GM12878 (cell line): ENCODE measurements around the gene GALNS. TPM values are rescaled to one million over a fixed set of nuclear protein-coding genes. Genes with fewer than 3 reads are reported as not detected.
A peak's percentile ranks its signal among the peaks of the same experiment; 100 is the strongest.

ENCODE experiments used
- ATAC-seq: fragments of 200-7000 bp; cut with Tn5 transposase; 3 replicates; pipeline ENCODE4 v1.9.1; 2020; ENCODE audit warnings: mild to moderate bottlenecking, moderate library complexity
- BruUV-seq: library from RNA; stranded (reverse); fragments of 400-500 nt; replicated peaks from 2 replicates; lab custom pipeline; 2021; lab: Mats Ljungman, UMichigan
- CTCF ChIA-PET: fragments of 300-600 bp; sonication (Branson Sonifier 250); formaldehyde crosslinking; extraction: SDS; loops from one replicate; lab custom pipeline; 2021; ENCODE audit warnings: inconsistent platforms; lab: Yijun Ruan, JAX
- POLR2A ChIA-PET: fragments of 350-600 bp; formaldehyde crosslinking; extraction: SDS; loops from one replicate; lab custom pipeline; 2021; ENCODE audit warnings: inconsistent platforms; lab: Charles Lee
- RAD21 ChIA-PET: fragments of 300-600 bp; sonication (Branson Sonifier 250); formaldehyde crosslinking; loops from one replicate; lab custom pipeline; 2023; ENCODE audit warnings: antibody characterized with exemption; ENCODE audit not compliant: unreplicated experiment; lab: Charles Lee
- SMC1A ChIA-PET: fragments of 300-600 bp; sonication (Branson Sonifier 250); formaldehyde crosslinking; loops from one replicate; lab custom pipeline; 2023; ENCODE audit not compliant: unreplicated experiment, uncharacterized antibody; lab: Charles Lee
- DNase-seq: peaks from one replicate; pipeline ENCODE4 v3.0.0-alpha.2; 2011; ENCODE audit warnings: low read depth, low spot score
- FAIRE-seq: peaks from 3 replicates; lab custom pipeline; 2011; peaks lifted over from hg19 to GRCh38; lab: Jason Lieb, UNC
- H2AFZ ChIP-seq: 2 replicates; pipeline ENCODE4 v1.6.0; 2011; ENCODE audit warnings: low read depth, low read length, control low read depth; ENCODE audit not compliant: control insufficient read depth
- H3K27ac ChIP-seq: 2 replicates; pipeline ENCODE4 v1.5.1; 2011; ENCODE audit warnings: control low read depth; ENCODE audit not compliant: control insufficient read depth, insufficient read depth
- H3K27me3 ChIP-seq, 2 experiments: replicated peaks in 1 of 2; 2 replicates each; pipeline versions ENCODE4 v1.6.0 to v1.6.1; 2011; ENCODE audit warnings: low read length in 1 of 2; ENCODE audit not compliant: control insufficient read depth in 2 of 2, insufficient read depth in 2 of 2
- H3K36me3 ChIP-seq, 2 experiments: 2 replicates each; pipeline ENCODE4 v1.5.1; 2011; ENCODE audit warnings: low read length in 1 of 2; ENCODE audit not compliant: control insufficient read depth in 2 of 2, insufficient read depth in 2 of 2
- H3K4me1 ChIP-seq: 2 replicates; pipeline ENCODE4 v1.6.1; 2011; ENCODE audit warnings: mild to moderate bottlenecking, low read length, moderate library complexity, mixed read lengths; ENCODE audit not compliant: control insufficient read depth, insufficient read depth
- H3K4me2 ChIP-seq: 2 replicates; pipeline ENCODE4 v1.6.0; 2011; ENCODE audit warnings: control low read depth; ENCODE audit not compliant: control insufficient read depth, insufficient read depth
- H3K4me3 ChIP-seq: fragments of 200-600 bp; sonication (generic); 2 replicates; pipeline ENCODE4 v1.5.1; 2016
- H3K79me2 ChIP-seq: 2 replicates; pipeline ENCODE4 v1.6.0; 2011; ENCODE audit warnings: low read length; ENCODE audit not compliant: control insufficient read depth, insufficient read depth
- H3K9ac ChIP-seq: 2 replicates; pipeline ENCODE4 v1.8.0; 2011; ENCODE audit warnings: low read length, control low read depth, mixed read lengths; ENCODE audit not compliant: control insufficient read depth, insufficient read depth
- H3K9me3 ChIP-seq: replicated peaks from 3 replicates; pipeline ENCODE4 v1.5.1; 2011; ENCODE audit warnings: mild to moderate bottlenecking, low read length; ENCODE audit not compliant: control insufficient read depth, insufficient read depth
- H4K20me1 ChIP-seq: 2 replicates; pipeline ENCODE4 v1.6.0; 2011; ENCODE audit not compliant: control insufficient read depth, insufficient read depth
- WGBS: methylation state at CpG from one replicate; pipeline ENCODE4 v1.1.6; 2016; ENCODE audit warnings: low lambda C conversion rate; ENCODE audit not compliant: insufficient replicate concordance, insufficient coverage; ENCODE audit errors: missing lambda C conversion rate; 5-methylcytosine and 5-hydroxymethylcytosine counted together
- in situ Hi-C: fragments of 300-500 bp; cut with MboI; formaldehyde crosslinking; loops from 9 replicates; pipeline ENCODE4 v1.14.3; 2018; ENCODE audit warnings: mixed read lengths
- intact Hi-C: fragments of 100-400 bp; cut with micrococcal nuclease; formaldehyde crosslinking; loops from one replicate; pipeline ENCODE4 v1.14.2; 2022; ENCODE audit not compliant: unreplicated experiment
- polyA plus RNA-seq, 11 experiments: library from polyadenylated mRNA; depleted of rRNA in 4 of 11; unstranded in 6 of 11; stranded (reverse) in 5 of 11; fragments of >200 nt; fragmentation: Nextera tagmentation in 4 of 11; fragmentation: Illumina TruSeq in 1 of 11; extraction: Ambion mirVana in 4 of 11; extraction: Trizol in 1 of 11; gene quantifications; 1 replicate in 1 of 11; 2 replicates in 10 of 11; pipeline versions ENCODE4 v1.2.1 to v1.2.3, GENCODE V29; 2011 to 2016; ENCODE audit warnings: inconsistent platforms in 2 of 11, missing spikeins in 2 of 11, low read depth in 1 of 11
- total RNA-seq, 4 experiments: library from RNA; depleted of rRNA in 3 of 4; stranded (reverse); fragments of >200 nt in 3 of 4; fragmentation: Illumina TruSeq in 1 of 4; extraction: Trizol in 1 of 4; gene quantifications; 2 replicates each; pipeline versions ENCODE4 v1.2.1 to v1.2.3, GENCODE V29; 2013 to 2021
- TF ChIP-seq, protein P1 (sequence below): IDR thresholded peaks from 2 replicates; pipeline ENCODE4 v1.6.1; 2011; ENCODE audit warnings: borderline replicate concordance, low read depth, mild to moderate bottlenecking, moderate library complexity, mixed read lengths, low read length; ENCODE audit not compliant: insufficient read depth; ENCODE audit errors: extremely low read length
- TF ChIP-seq, protein P2 (sequence below), 3 experiments: IDR thresholded peaks in 2 of 3; conservative IDR thresholded peaks in 1 of 3; 2 replicates each; pipeline ENCODE4 v1.5.1; 2011; ENCODE audit warnings: low read depth in 3 of 3, low read length in 3 of 3, mild to moderate bottlenecking in 3 of 3, control low read depth in 2 of 3, moderate library complexity in 2 of 3, inconsistent platforms in 1 of 3, mixed read lengths in 1 of 3; ENCODE audit not compliant: control insufficient read depth in 2 of 3, insufficient read depth in 1 of 3; ENCODE audit errors: extremely low read depth in 1 of 3
- TF ChIP-seq, protein P3 (sequence below): fragments of 450-650 bp; IDR thresholded peaks from 2 replicates; pipeline ENCODE4 v1.6.1; 2016; ENCODE audit warnings: mild to moderate bottlenecking, moderate library complexity, borderline replicate concordance

The GALNS gene
- total and polyA plus RNA-seq, 10 of the 15 experiments (the other 5 are each of a cell fraction or from before 2014, with no cell fraction given): 0.37 to 12.4 (median 5.3) TPM

DNA sequence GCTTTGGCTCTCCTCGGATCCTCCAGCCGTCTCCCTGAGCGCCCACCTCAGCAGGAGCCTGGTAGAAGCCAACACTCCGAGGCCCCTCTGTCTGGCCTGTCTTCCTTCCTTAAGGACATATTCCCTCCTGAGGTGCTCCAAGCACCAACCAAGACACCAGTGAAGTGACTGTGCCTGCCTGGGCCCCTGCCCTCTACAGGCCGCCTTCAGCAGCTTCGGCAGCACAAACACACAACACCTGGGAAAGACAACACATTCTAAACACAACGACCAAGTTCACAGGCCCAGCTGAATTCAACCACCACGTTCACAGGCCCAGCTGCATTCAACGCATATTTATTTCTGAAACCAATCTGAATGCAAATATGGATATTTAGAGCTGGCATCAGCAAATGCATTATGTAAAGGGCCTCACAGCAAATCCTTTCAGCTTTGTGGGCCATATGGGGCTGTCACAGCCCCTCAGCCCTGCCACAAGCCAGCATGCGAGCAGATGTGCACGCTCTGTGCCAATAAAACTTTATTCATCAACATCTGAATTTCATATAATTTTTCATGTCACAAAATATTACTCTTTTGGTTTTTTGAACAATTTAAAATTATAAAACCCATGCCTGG is 12.2 kb downstream of the GALNS start:
- in situ Hi-C loops: no loop called here
- TF ChIP-seq, protein P1, sequence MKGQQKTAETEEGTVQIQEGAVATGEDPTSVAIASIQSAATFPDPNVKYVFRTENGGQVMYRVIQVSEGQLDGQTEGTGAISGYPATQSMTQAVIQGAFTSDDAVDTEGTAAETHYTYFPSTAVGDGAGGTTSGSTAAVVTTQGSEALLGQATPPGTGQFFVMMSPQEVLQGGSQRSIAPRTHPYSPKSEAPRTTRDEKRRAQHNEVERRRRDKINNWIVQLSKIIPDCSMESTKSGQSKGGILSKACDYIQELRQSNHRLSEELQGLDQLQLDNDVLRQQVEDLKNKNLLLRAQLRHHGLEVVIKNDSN: no peak
- TF ChIP-seq, protein P2, sequence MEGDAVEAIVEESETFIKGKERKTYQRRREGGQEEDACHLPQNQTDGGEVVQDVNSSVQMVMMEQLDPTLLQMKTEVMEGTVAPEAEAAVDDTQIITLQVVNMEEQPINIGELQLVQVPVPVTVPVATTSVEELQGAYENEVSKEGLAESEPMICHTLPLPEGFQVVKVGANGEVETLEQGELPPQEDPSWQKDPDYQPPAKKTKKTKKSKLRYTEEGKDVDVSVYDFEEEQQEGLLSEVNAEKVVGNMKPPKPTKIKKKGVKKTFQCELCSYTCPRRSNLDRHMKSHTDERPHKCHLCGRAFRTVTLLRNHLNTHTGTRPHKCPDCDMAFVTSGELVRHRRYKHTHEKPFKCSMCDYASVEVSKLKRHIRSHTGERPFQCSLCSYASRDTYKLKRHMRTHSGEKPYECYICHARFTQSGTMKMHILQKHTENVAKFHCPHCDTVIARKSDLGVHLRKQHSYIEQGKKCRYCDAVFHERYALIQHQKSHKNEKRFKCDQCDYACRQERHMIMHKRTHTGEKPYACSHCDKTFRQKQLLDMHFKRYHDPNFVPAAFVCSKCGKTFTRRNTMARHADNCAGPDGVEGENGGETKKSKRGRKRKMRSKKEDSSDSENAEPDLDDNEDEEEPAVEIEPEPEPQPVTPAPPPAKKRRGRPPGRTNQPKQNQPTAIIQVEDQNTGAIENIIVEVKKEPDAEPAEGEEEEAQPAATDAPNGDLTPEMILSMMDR (IDR thresholded peaks at IDR 0.05 in 2 of 3, conservative IDR thresholded peaks at IDR 0.05 in 1 of 3; ENCODE audit: control insufficient read depth in 2 of 3, extremely low read depth in 1 of 3, insufficient read depth in 1 of 3, low read depth in 3 of 3, low read length in 3 of 3): peak; percentile 9 to 16 (median 14); a peak in 1 of 6 replicates
- TF ChIP-seq, protein P3, sequence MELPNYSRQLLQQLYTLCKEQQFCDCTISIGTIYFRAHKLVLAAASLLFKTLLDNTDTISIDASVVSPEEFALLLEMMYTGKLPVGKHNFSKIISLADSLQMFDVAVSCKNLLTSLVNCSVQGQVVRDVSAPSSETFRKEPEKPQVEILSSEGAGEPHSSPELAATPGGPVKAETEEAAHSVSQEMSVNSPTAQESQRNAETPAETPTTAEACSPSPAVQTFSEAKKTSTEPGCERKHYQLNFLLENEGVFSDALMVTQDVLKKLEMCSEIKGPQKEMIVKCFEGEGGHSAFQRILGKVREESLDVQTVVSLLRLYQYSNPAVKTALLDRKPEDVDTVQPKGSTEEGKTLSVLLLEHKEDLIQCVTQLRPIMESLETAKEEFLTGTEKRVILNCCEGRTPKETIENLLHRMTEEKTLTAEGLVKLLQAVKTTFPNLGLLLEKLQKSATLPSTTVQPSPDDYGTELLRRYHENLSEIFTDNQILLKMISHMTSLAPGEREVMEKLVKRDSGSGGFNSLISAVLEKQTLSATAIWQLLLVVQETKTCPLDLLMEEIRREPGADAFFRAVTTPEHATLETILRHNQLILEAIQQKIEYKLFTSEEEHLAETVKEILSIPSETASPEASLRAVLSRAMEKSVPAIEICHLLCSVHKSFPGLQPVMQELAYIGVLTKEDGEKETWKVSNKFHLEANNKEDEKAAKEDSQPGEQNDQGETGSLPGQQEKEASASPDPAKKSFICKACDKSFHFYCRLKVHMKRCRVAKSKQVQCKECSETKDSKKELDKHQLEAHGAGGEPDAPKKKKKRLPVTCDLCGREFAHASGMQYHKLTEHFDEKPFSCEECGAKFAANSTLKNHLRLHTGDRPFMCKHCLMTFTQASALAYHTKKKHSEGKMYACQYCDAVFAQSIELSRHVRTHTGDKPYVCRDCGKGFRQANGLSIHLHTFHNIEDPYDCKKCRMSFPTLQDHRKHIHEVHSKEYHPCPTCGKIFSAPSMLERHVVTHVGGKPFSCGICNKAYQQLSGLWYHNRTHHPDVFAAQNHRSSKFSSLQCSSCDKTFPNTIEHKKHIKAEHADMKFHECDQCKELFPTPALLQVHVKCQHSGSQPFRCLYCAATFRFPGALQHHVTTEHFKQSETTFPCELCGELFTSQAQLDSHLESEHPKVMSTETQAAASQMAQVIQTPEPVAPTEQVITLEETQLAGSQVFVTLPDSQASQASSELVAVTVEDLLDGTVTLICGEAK: peak; percentile 65
- no peak overlapping the region for H2AFZ ChIP-seq
- H3K9ac ChIP-seq: no peak overlapping the region
- no peak overlapping the region for H3K4me3 ChIP-seq
- no peaks in the 10 kb centered on the region for H3K79me2 ChIP-seq
- POLR2A ChIA-PET: interaction anchor here (0.5 kb wide), 1 partner anchor 945 kb away, joined by 4 read pairs; no protein-coding TSS in a partner anchor
- CTCF ChIA-PET: no interaction called here
- H3K9me3 ChIP-seq: no peaks in the 10 kb centered on the region
- no peaks in the 10 kb centered on the region for H3K4me1 ChIP-seq
- FAIRE-seq (no peak), ATAC-seq (peak; percentile 63), DNase-seq (no peak)
- H4K20me1 ChIP-seq: no peaks in the 10 kb centered on the region
- WGBS: 50% methylated on average over 11 of the region's 11 CpGs
- BruUV-seq: no TSS peak
- H3K36me3 ChIP-seq: no peaks in the 10 kb centered on the region; a peak in 1 of 4 replicates
- no peaks in the 10 kb centered on the region for H3K27me3 ChIP-seq
- RAD21 ChIA-PET: no interaction called here
- intact Hi-C loops: no loop called here
- no peak overlapping the region for H3K4me2 ChIP-seq
- no peak overlapping the region for H3K27ac ChIP-seq
- SMC1A ChIA-PET: no interaction called here
